Muscle of back (tissue), 13 donors: ENCODE data around the gene SMPX. TPM values are rescaled to one million over a fixed set of nuclear protein-coding genes. Genes with fewer than 3 reads are reported as not detected.
"Not testable (repeated sequence)": the region's sequence is repeated elsewhere in the genome, so short reads cannot be mapped to it uniquely, and the experiment has no call there.

ENCODE experiments used
- DNase-seq, 3 donors: peaks; one replicate each; pipeline versions ENCODE4 v3.0.0 to v3.0.0-alpha.2; 2013
- long read RNA-seq, 9 donors: transcript quantifications; one replicate each; lab custom pipeline, GENCODE V29; 2026
- polyA plus RNA-seq, 10 donors: library from polyadenylated mRNA; unstranded; fragments of 120-200 nt; gene quantifications; one replicate each; pipeline ENCODE4 v1.2.1, GENCODE V29; 2013; ENCODE audit not compliant: insufficient read length in 10 of 10

SMPX gene
- polyA plus RNA-seq: 100 to 1,000 TPM; 174 to 330 (median 257) TPM
- long read RNA-seq, donor 1, transcript SMPX-203 (5 exons, 891 nt): major isoform, 140 of 170 reads
- long read RNA-seq, donor 1, partial matches to known transcripts: 30 of 170 reads
- long read RNA-seq, donor 1, other reads (novel, unspliced or antisense): 0 of 170 reads
- long read RNA-seq, donor 2, transcript SMPX-203 (5 exons, 891 nt): major isoform, 142 of 186 reads
- long read RNA-seq, donor 2, partial matches to known transcripts: 44 of 186 reads
- long read RNA-seq, donor 2, other reads (novel, unspliced or antisense): 0 of 186 reads
- long read RNA-seq, donor 3: 0 reads
- long read RNA-seq, donor 4, transcript SMPX-203 (5 exons, 891 nt): major isoform, 77 of 100 reads
- long read RNA-seq, donor 4, partial matches to known transcripts: 21 of 100 reads
- long read RNA-seq, donor 4, other reads (novel, unspliced or antisense): 0 of 100 reads
- long read RNA-seq, donor 5, transcript SMPX-203 (5 exons, 891 nt): major isoform, 181 of 252 reads
- long read RNA-seq, donor 5, partial matches to known transcripts: 71 of 252 reads
- long read RNA-seq, donor 5, other reads (novel, unspliced or antisense): 0 of 252 reads
- long read RNA-seq, donor 6, transcript SMPX-203 (5 exons, 891 nt): major isoform, 134 of 163 reads
- long read RNA-seq, donor 6, partial matches to known transcripts: 29 of 163 reads
- long read RNA-seq, donor 6, other reads (novel, unspliced or antisense): 0 of 163 reads
- long read RNA-seq, donor 7, transcript SMPX-203 (5 exons, 891 nt): major isoform, 57 of 71 reads
- long read RNA-seq, donor 7, partial matches to known transcripts: 14 of 71 reads
- long read RNA-seq, donor 7, other reads (novel, unspliced or antisense): 0 of 71 reads
- long read RNA-seq, donor 8, transcript SMPX-203 (5 exons, 891 nt): major isoform, 54 of 71 reads
- long read RNA-seq, donor 8, partial matches to known transcripts: 17 of 71 reads
- long read RNA-seq, donor 8, other reads (novel, unspliced or antisense): 0 of 71 reads
- long read RNA-seq, donor 9, transcript SMPX-203 (5 exons, 891 nt): major isoform, 17 of 17 reads
- long read RNA-seq, donor 9, partial matches to known transcripts: 0 of 17 reads
- long read RNA-seq, donor 9, other reads (novel, unspliced or antisense): 0 of 17 reads

DNA sequence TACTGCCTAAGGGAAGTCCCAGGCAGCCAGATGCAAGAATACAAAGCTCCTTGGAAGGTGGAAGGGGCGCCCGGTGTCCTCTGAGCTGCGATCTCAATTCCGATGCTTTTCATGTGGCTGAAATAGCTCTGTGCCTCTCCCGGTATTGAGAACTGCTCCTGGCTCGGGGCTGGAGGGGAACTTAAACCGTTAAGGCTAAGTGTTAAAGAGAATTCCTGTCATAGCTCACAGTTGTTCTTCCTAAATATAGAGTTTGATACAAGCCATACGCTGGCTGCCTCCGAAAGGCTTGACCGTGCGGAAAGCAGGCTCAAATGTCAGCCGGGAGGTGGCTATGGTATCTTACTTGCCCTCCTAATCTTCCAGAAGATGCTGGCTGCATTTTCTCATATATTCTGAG is at the start of gene SMPX:
Gene SMPX, minus strand, starts transcription at position 157 of the 400 bp plus-strand sequence. CDS start 3,826 bp downstream, outside the sequence.
- DNase-seq: no peak

DNA sequence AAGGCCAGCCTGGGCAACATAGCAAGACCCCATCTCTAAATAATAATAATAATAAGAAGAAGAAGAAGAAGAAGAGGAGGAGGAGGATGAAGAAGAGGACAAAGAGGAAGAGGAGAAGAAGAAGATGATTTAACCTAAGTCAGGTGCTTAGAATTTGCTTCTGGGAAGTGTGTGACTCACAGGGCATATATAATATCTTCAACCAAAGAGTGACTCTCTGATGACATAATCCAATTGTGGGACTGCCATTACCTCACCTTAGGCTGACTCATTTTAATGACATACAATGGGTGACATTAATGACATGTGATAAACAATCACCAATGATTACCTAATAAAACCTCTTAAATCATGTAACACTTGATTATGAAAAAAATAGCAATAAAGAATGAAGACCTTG is 48.8 kb upstream of the SMPX start:
- DNase-seq: no peak

DNA sequence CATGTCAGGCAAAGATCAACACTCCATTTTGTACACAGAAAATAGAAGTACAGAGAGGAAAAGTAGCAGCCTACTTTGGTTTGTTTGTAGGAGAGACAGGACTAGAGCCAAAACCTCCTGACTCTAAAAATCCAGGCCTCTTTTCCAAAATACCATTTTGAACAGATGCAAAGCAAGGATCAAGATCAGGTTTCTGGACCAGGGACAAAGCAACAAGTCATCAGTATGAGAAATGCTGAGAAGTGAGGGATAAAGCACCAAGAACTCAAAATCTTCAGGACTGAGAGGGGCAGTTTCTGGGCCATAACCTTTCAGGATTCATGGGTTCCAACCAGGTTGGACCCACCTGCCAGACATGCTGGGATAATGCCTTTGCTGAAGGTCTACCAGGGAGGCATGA is 44.9 kb upstream of the SMPX start:
- DNase-seq: peak in 1 of 3 donors; percentile 17

DNA sequence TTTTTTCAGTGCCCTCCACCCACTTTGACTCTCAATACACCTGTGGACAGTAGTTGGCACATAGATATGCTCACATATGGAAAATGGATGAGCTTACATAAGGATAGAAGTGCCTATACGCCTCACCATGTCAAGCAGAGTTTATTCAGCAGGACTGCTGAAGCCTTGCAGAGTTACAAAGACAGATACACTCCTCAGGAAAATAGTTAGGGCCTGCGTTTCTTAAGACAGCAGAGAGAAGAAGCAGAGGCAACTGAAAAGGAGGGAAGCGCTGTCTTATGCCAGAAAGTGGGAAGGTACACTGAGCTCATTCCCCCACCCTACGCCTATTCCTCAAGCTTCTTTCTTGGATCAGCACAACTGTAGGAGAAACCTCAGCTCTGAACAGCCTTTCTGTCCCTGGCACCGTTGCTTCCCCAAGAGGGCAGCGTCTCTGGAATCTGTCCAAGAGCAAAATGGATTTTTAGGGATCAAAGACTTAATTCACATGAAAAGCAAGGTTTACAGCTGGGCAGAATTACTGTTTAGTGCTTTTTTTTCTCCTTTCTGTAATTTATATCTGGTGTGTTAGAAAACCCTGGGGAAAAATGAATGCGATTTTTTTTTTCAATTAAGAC is 44.2 kb upstream of the SMPX start:
- peak in 1 of 3 donors; percentile 14 for DNase-seq

DNA sequence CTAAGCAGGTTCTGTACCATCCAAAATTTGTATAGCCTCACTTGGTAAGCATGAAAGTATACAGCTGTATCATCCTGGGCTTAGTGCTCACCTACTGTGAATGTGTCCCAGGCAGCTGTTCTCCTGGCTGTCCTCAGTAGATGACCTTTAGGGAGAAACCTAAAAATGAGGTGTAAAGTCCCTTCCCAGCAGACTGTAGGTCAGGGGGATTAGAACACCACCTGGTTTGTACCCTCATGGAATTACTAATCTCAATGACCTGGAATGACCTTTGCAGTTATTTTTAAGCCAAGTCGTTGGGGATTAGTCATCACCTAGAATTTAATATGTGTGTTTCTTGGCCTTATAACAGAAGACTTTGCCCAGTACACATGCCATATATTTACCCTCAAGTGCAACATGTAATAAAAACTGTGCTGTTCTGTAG is 42.4 kb upstream of the SMPX start:
- no peak for DNase-seq

DNA sequence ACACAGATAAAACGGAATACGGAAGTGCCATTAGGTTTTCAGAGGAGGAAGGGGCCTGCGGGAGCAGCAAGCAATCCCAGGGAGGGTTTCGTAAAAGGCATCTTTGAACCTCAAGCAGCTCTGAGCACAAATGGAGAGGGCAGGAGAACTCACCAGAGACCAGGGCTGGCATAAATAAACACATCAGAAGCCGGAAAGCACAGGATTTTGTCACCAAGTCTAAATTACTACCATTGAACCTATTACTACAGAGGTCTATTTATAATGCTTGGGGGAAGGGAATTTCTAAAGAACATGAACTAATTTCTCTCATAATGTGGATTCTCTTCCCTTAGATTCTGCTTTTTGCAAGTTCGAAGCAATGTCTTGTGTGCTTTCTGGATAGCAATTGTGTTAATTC is 41.9 kb upstream of the SMPX start:
- no peak for DNase-seq

DNA sequence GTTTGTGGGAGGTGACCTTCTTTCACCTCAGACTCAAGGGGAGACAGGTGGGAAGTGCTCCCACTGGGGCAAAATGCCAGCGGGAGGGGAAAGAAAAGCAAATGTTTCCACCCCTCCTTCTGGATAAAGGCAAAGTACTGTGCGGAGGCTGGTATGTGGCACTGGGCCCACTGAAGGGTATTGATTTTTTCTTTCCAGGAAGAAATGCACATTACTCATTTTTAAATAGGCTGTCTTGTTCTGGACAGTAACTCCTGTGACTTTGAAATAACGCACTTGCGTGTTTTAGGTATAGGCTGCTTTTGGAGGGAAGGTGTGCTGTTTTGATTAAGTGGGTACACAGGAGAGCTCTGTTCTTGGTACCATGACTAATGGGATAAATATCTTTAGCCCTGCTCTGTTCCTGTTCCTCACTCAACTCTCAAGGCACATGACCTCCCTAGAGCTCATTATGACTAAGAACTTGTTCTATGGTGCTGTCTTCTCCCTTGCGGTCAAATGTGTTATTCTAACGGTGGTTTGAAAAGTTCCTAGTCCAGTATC is 40.8 kb upstream of the SMPX start:
- no peak for DNase-seq

DNA sequence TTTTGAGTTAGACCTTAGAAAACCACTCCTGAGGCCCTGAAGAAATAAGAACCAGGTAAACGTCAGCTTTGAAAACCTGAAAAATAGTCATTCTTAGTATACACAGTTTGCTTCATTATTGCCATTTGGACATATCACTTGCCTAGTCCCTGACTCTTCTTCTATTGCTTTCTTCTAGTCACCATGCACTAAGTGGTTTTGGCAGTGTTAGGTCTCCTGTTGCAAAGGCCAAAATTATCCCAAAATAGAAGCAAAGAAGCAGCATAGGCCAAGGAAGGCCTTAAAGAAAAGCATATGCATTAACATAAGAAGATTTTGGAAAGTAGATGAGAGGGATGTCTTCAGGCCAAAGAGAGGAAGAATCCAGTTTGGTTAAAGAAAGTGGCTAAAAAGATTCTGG is 24.1 kb upstream of the SMPX start:
- no peak for DNase-seq

DNA sequence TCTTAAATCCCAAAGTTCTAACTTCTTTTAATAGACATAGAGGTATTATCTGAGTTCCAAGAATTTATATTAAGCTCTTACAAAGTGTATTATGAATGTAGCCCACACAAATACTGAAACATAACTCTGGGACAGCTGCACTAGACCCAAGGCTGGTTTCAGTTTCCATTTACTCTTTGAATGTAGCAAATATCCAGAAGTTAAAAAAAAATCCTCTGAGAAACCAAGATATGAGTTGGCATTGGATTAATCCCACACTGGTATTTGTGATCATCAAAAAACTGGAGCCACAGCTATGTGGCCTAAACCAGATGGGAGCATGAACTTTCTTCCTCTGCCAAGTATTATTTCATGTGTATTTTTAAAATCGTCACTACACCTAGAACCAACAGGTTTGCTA is 23.6 kb upstream of the SMPX start:
- no peak for DNase-seq

DNA sequence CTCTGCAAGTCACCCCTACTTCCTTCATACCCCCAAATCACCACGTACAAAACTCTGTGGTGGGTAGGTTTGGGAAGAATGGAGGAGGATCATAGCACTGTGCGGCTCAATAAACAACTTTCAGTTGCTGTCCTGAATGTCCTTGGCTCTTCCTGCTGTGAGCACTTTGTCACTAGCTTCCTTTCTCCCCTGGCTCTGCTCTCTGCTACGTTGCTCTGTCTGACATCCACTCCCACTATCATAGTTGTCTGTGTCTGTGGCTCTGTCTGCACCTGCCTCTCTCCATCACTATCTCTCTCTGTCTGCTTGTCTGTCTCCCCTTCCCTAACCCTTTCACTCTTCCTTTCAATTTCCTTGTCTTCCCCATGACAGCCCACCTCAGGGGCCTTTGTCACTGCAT is 21.2 kb upstream of the SMPX start:
- DNase-seq: no peak

DNA sequence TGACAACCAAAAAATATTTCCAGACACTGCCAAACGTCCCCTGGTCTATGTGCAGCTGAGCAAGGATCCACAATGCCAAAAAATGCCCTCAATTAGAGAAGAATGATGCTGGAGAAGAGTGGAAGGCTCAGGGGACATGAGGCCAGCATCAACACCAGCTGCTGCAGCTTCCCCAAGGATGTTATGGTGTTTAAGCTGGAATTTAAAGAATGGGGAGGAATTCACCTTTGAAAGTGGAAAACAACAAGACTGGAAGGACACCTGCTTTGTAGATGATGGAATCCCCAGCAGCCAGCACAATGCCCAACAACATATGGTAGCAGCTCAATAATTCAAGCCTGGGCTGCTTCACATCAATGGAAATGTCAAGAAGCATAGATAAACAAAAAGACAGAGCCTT is 20.3 kb upstream of the SMPX start:
- DNase-seq: no peak

DNA sequence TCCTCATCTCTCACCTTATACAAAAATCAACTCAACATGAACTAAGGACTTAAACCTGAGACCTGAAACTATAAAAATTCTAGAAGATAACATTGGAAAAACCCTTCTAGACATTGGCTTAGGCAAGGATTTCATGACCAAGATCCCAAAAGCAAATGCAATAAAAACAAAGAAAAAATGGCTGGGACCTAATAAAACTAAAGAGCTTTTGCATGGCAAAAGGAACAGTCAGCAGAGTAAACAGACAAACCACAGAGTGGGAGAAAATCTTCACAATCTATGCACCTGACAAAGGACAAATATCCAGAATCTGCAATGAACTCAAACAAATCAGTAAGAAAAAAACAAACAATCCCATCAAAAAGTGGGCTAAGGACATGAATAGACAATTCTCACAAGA is 17.2 kb upstream of the SMPX start:
- not testable (repeated sequence) for DNase-seq

DNA sequence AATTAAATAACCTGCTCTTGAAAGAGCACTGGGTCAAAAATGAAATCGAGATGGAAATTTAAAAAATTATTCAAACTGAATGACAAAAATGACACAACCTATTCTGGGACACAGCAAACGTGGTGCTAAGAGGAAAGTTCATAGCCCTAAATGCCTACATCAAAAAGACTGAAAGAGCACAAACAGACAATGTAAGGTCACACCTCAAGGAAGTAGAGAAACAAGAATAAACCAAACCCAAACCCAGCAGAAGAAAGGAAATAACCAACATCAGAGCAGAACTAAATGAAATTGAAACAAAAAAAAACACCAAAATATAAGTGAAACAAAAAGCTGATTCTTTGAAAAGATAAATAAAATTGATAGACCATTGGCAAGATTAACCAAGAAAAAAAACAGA is 15.1 kb upstream of the SMPX start:
- DNase-seq: not testable (repeated sequence)

DNA sequence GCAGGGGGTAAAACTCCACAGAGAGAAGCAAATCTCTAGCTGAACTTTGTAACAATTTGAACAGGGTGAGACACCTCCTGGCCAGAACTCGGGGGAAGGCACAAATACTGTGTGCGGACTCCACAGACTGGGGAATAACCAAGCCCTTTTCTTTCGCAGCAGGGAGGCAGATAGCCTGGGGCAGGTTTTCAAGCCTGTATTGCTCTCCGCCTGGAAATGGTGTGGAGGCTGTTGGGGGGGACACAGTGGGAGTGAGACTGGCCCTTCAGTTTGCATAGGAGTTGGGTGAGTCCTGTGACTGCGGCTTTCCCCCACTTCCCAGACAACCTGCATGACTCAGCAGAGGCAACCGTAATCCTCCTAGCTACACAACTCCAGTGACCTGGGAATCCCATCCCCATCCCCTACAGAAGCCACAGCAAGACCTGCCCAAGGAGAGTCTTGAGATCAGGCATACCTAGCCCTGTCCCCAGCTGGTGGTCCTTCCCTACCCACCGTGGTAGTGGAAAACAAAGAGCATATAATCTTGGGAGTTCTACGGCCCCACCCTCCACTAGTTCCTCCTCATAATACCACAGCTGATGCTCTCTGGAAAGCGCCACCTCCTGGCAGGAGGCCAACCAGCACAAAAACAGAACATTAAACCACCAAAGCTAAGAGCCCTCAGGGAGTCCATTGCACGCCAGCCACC is 12.9 kb upstream of the SMPX start:
- DNase-seq: no peak

DNA sequence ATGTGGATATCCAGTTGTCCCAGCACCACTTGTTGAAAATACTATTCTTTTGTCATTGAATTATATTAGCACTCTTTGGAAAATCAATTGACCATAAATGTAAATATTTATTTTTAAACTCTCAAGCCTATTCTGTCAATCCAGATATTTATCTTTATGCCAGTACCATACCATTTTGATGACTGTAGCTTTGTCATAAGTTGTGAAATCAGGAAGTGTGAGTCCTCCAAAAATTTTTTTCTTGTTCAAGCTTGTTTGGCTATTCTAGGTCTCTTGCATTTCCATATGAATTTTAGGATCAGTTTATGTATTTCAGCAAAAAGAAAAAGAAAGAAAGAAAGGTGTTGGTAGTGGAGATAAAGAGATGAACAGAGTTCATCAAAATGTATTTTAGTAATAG is 8.2 kb upstream of the SMPX start:
- no peak for DNase-seq

DNA sequence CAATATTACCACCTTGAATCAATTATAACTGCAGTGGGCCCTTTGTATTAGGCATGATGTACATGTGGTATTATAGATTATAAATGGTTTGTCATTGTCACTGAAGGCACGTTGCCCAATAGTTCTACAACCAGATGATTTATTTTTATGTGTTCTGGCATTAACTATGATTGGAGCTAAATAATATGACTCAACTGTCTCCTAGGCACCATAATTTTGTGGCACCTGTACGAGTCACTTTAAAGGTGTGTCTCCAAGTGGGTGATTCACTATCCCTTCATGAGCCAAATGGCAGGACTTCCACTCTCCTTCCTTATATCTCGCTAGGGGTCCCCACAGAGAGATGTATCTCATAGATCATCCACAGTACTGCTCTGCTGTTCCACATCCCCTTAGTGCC is 6.1 kb upstream of the SMPX start:
- no peak for DNase-seq

DNA sequence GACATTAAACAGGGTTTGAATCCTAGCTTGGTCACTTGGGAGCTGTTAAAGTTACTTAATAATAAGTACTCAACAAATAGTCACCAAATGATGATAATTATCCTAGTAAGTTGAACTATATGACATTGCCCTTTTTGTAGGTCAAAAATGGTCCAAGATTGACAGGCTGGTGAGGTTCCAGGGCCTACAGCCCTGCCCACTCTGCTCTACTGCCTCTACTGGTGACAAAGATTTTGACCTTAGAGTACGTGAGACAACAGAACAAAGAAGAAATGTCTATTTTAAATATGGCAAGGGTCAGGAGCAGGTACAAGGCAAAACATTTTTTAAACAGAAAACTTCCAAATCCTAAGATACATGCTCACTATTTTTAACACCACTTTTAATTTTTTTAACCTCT is 572 bp upstream of the SMPX start:
- DNase-seq: no peak

DNA sequence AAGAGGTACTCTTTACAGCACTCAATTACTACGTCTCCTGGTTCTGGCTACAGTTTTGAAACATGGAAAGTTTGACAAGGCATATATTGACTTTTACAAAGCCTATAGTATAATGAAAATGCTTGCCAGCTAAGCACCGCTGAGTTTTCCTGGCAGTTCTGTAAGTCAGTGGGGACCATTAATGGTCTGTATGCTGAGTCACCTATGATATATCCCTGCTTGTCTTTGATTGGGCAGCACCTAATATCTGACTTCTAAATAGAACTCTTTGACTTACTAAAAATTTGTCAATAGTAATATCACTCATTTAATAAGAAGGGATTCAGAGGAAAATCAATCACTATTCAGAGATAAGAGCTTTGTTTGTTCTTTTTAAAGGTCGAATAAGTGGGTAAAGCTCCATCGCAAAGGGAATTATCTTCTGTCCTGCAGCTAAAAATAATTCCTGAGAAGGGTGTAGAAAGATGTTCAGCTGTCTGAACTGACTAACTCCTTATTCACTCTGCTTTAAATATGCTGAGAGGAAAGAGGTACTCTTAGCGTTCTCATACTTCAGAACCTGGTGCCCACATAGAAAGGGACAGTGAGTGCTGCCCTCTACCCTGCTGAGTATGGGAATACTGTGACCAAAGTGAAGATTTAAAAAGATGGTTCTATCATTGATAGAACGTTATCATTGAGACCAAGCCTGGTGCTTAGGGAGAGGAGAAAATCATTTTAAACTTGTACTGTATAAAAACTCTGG is 959 bp downstream of the SMPX start:
- no peak for DNase-seq

DNA sequence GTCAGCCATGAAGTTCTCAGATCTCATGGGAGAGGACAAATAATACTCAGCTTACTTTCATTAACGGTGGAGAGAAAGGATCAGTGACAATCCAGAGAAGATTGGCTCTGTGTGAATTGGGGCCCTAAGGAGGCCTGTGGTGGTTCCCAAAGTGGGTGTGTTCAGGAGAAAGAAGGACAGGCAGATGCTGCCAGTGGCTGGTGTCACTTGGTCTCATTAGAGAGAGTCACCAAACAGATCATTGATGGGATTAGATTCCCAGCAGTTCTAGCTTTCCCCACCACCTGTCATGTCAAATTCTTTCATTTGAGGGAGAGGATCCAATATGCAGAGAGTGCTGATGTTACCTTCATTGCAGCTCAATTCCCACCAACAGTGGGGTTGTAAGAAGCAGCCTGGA is 8.0 kb downstream of the SMPX start:
- DNase-seq: no peak

DNA sequence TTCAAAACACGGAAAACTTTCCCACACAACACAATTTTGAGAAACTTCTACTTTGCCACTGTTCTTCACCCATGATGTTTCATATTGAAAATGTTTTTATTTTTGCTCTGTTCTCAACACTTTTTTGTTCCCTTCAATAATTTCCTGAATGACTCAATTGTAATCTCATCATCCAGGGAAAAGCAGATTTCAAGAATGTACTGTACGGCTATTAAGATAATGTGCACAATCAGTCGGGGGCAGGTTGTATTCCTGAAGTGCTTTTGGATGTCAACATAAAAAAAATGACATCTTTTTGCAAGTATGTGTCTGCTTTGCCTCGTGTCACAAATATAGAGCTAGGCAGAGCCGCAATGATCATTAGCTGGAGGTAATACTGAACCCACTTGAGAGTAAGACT is 9.7 kb downstream of the SMPX start:
- no peak for DNase-seq
